Type B pancreatic cell (in vitro differentiated cells): ENCODE measurements around the gene PTPRK. TPM values are rescaled to one million over a fixed set of nuclear protein-coding genes. Genes with fewer than 3 reads are reported as not detected.

Source experiments
- DNase-seq: peaks from one replicate; pipeline ENCODE4 v3.0.0; 2021; ENCODE audit warnings: mixed read lengths; ENCODE audit not compliant: unreplicated experiment; ENCODE audit errors: extremely low spot score
- H3K27ac Mint-ChIP-seq: 2 replicates; pipeline ENCODE4 v1.8.0; 2021; ENCODE audit warnings: mild to moderate bottlenecking, mixed read lengths
- H3K27me3 Mint-ChIP-seq: 2 replicates; pipeline ENCODE4 v1.8.0; 2021; ENCODE audit warnings: mixed read lengths
- H3K36me3 Mint-ChIP-seq: 2 replicates; pipeline ENCODE4 v1.8.0; 2021; ENCODE audit warnings: mixed read lengths
- H3K4me1 Mint-ChIP-seq: one replicate; pipeline ENCODE4 v1.8.0; 2021; ENCODE audit warnings: mixed read lengths; ENCODE audit not compliant: unreplicated experiment
- H3K4me3 Mint-ChIP-seq: 2 replicates; pipeline ENCODE4 v1.8.0; 2021; ENCODE audit warnings: mild to moderate bottlenecking, mixed read lengths
- H3K9me3 Mint-ChIP-seq: 2 replicates; pipeline ENCODE4 v1.8.0; 2021; ENCODE audit warnings: mixed read lengths
- CTCF ChIP-seq: fragments of 200-600 bp; sonication (generic); conservative IDR thresholded peaks from 2 replicates; pipeline ENCODE4 v1.5.0; 2021; ENCODE audit warnings: antibody characterized with exemption, mild to moderate bottlenecking
- total RNA-seq: library from RNA; stranded (reverse); gene quantifications from 2 replicates; pipeline ENCODE4 v1.2.1, GENCODE V29; 2021; ENCODE audit warnings: low replicate concordance

Gene PTPRK
- total RNA-seq, 1 donor from 2014 or later, result 63.4 TPM

- no peak for TF ChIP-seq CTCF
- H3K36me3 Mint-ChIP-seq, result peaks cover 7% of the 10 kb centered on the region
- H3K27ac Mint-ChIP-seq, result peak overlapping the region; percentile 46
- peaks cover 11% of the 10 kb centered on the region for H3K9me3 Mint-ChIP-seq
- peaks cover 28% of the 10 kb centered on the region for H3K4me1 Mint-ChIP-seq
- DNase-seq, result no peak
- H3K27me3 Mint-ChIP-seq, result no peaks in the 10 kb centered on the region
- H3K4me3 Mint-ChIP-seq, result peak overlapping the region; percentile 42
These were observed 42.0 kb downstream of the PTPRK start for GRCh38 chr6:128478230-128479047.

GRCh38 chr6:128474933-128475332 is 45.5 kb downstream of the PTPRK start:
- DNase-seq, result no peak
- Mint-ChIP-seq H3K9me3 (peaks cover under 1% of the 10 kb centered on the region), H3K27ac (no peak overlapping the region), H3K4me1 (peaks cover 17% of the 10 kb centered on the region), H3K27me3 (no peaks in the 10 kb centered on the region), H3K4me3 (no peak overlapping the region), H3K36me3 (peaks cover 3% of the 10 kb centered on the region)
- TF ChIP-seq CTCF, result no peak

- no peak for TF ChIP-seq CTCF
- Mint-ChIP-seq H3K36me3 (peaks cover 3% of the 10 kb centered on the region), H3K27me3 (no peaks in the 10 kb centered on the region), H3K27ac (no peak overlapping the region), H3K4me1 (peaks cover 17% of the 10 kb centered on the region), H3K4me3 (no peak overlapping the region), H3K9me3 (no peaks in the 10 kb centered on the region)
- no peak for DNase-seq
These were observed 45.9 kb downstream of the PTPRK start for GRCh38 chr6:128474481-128474880.

GRCh38 chr6:128471907-128472306 is 48.5 kb downstream of the PTPRK start:
- no peaks in the 10 kb centered on the region for H3K36me3 Mint-ChIP-seq
- TF ChIP-seq CTCF, result no peak
- no peaks in the 10 kb centered on the region for H3K9me3 Mint-ChIP-seq
- H3K4me1 Mint-ChIP-seq, result peaks cover 11% of the 10 kb centered on the region
- DNase-seq, result no peak
- no peak overlapping the region for H3K4me3 Mint-ChIP-seq
- no peaks in the 10 kb centered on the region for H3K27me3 Mint-ChIP-seq
- no peak overlapping the region for H3K27ac Mint-ChIP-seq

- no peak overlapping the region for H3K27ac Mint-ChIP-seq
- DNase-seq, result no peak
- no peak for TF ChIP-seq CTCF
- H3K4me3 Mint-ChIP-seq, result no peak overlapping the region
- no peaks in the 10 kb centered on the region for H3K9me3 Mint-ChIP-seq
- H3K27me3 Mint-ChIP-seq, result no peaks in the 10 kb centered on the region
- H3K4me1 Mint-ChIP-seq, result peaks cover 5% of the 10 kb centered on the region
- H3K36me3 Mint-ChIP-seq, result peaks cover 12% of the 10 kb centered on the region
These were observed 54.7 kb downstream of the PTPRK start for GRCh38 chr6:128465368-128466343.
